T1000 (cell line): ENCODE measurements around the gene SLC39A10.
"Not testable (repeated sequence)": the region's sequence is repeated elsewhere in the genome, so short reads cannot be mapped to it uniquely, and the experiment has no call there.

Source experiments
- DNase-seq: peaks from one replicate; lab custom pipeline; 2025; ENCODE audit warnings: mixed read lengths; lab: John Stamatoyannopoulos, UW

The SLC39A10 gene

GRCh38 chr2:195656859-195657633 lies at the start of gene SLC39A10:
SLC39A10 (plus strand) TSS chr2:195657226; CDS start chr2:195680043, 22,817 bp downstream.
- DNase-seq = peak; percentile 97

- DNase-seq = no peak
These were observed 48.1 kb upstream of the SLC39A10 start for GRCh38 chr2:195608768-195609454.

GRCh38 chr2:195610717-195611116 lies 46.3 kb upstream of the SLC39A10 start:
- DNase-seq = no peak

- no peak for DNase-seq
These were observed 44.2 kb upstream of the SLC39A10 start for GRCh38 chr2:195612611-195613495.

GRCh38 chr2:195613922-195614321 lies 43.1 kb upstream of the SLC39A10 start:
- peak; percentile 15 for DNase-seq

GRCh38 chr2:195619590-195619989 lies 37.4 kb upstream of the SLC39A10 start:
- DNase-seq = no peak

- DNase-seq = no peak
These were observed 36.5 kb upstream of the SLC39A10 start for GRCh38 chr2:195620501-195620900.

GRCh38 chr2:195622966-195623365 lies 34.1 kb upstream of the SLC39A10 start:
- DNase-seq = no peak

GRCh38 chr2:195626507-195626906 lies 30.5 kb upstream of the SLC39A10 start:
- no peak for DNase-seq

- DNase-seq = no peak
These were observed 28.4 kb upstream of the SLC39A10 start for GRCh38 chr2:195628666-195629065.

- no peak for DNase-seq
These were observed 24.0 kb upstream of the SLC39A10 start for GRCh38 chr2:195632856-195633572.

- DNase-seq = no peak
These were observed 23.5 kb upstream of the SLC39A10 start for GRCh38 chr2:195633573-195633870.

GRCh38 chr2:195633974-195634373 lies 23.1 kb upstream of the SLC39A10 start:
- DNase-seq = no peak

GRCh38 chr2:195636890-195637289 lies 20.1 kb upstream of the SLC39A10 start:
- no peak for DNase-seq

GRCh38 chr2:195638750-195639149 lies 18.3 kb upstream of the SLC39A10 start:
- DNase-seq = no peak

GRCh38 chr2:195639238-195639858 lies 17.7 kb upstream of the SLC39A10 start:
- no peak for DNase-seq

GRCh38 chr2:195639959-195640358 lies 17.1 kb upstream of the SLC39A10 start:
- no peak for DNase-seq

- DNase-seq = no peak
These were observed 14.9 kb upstream of the SLC39A10 start for GRCh38 chr2:195642027-195642678.

- no peak for DNase-seq
These were observed 14.4 kb upstream of the SLC39A10 start for GRCh38 chr2:195642679-195643068.

- DNase-seq = not testable (repeated sequence)
These were observed 12.3 kb upstream of the SLC39A10 start for GRCh38 chr2:195644708-195645107.

GRCh38 chr2:195645413-195645812 lies 11.6 kb upstream of the SLC39A10 start:
- no peak for DNase-seq
